PFSK-1 (cell line): ENCODE results near the gene HOXB13.

Experiments
- FOXP2 ChIP-seq: optimal IDR thresholded peaks from 2 replicates; pipeline ENCODE3; 2011; ENCODE audit warnings: borderline replicate concordance, control low read depth, inconsistent platforms; ENCODE audit not compliant: insufficient read depth; ENCODE audit errors: extremely low read length, extremely low read depth
- POLR2AphosphoS5 ChIP-seq: IDR thresholded peaks from 2 replicates; pipeline ENCODE4 v1.6.1; 2012; ENCODE audit warnings: low read depth, mild to moderate bottlenecking, control low read depth, low read length, moderate library complexity
- REST ChIP-seq, 2 experiments: IDR thresholded peaks; 2 replicates each; pipeline versions ENCODE4 v1.6.1 to v1.8.0; 2011 to 2012; ENCODE audit warnings: low read depth in 2 of 2, low read length in 2 of 2, control low read depth in 1 of 2, inconsistent platforms in 1 of 2, mild to moderate bottlenecking in 1 of 2, moderate library complexity in 1 of 2; ENCODE audit not compliant: insufficient read depth in 1 of 2
- SIN3A ChIP-seq: IDR thresholded peaks from 2 replicates; pipeline ENCODE4 v1.6.1; 2012; ENCODE audit warnings: mild to moderate bottlenecking, low read length, moderate library complexity, borderline replicate concordance; ENCODE audit not compliant: insufficient read depth
- TAF1 ChIP-seq: IDR thresholded peaks from 2 replicates; pipeline ENCODE4 v1.6.1; 2012; ENCODE audit warnings: low read length, control low read depth, borderline replicate concordance; ENCODE audit not compliant: insufficient read depth

DNA sequence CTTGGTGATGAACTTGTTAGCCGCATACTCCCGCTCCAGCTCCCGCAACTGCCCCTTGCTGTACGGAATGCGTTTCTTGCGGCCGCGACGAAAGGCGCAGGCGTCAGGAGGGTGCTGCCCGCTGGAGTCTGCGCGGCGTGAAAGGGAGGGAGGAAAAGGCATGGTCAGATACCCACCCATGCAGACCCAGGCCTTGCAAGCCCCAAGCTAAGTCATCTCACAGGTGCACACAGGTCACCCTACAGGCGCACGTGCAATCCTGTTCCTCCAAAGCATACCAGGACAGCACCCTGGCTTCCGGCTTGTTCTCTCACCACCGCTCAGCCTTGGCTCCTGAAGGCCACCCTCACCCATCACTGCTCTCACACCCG, 1.6 kb downstream of the HOXB13 start:
- TF ChIP-seq REST (IDR thresholded peaks at IDR 0.05; ENCODE audit: insufficient read depth in 1 of 2, low read depth in 2 of 2, low read length in 2 of 2): no peak
- no peak for TF ChIP-seq FOXP2
- no peak for TF ChIP-seq POLR2AphosphoS5
- no peak for TF ChIP-seq SIN3A
- no peak for TF ChIP-seq TAF1
